OCI-LY3 (cell line): Measurements from ENCODE around the gene RNF4.

Experiments used
- H2AFZ ChIP-seq: fragments of 200-600, 300-600 bp; shearing (Covaris generic); 2 replicates; pipeline ENCODE4 v1.6.0; 2014; ENCODE audit warnings: antibody characterized with exemption, low read depth, low read length
- H3K27ac ChIP-seq: fragments of 200-600, 300-600 bp; sonication (generic); 2 replicates; pipeline ENCODE4 v1.5.1; 2014; ENCODE audit warnings: mild to moderate bottlenecking, low read length, moderate library complexity, mixed read lengths
- H3K27me3 ChIP-seq: fragments of 200-600, 300-600 bp; sonication (generic); 2 replicates; pipeline ENCODE4 v1.6.1; 2014; ENCODE audit warnings: low read depth, low read length, mixed read lengths
- H3K36me3 ChIP-seq: fragments of 200-600, 300-600 bp; sonication (generic); replicated peaks from 2 replicates; pipeline ENCODE3; 2014; ENCODE audit warnings: low read depth, low read length, mixed read lengths
- H3K4me1 ChIP-seq: fragments of 300-600, 200-600 bp; sonication (generic); 2 replicates; pipeline ENCODE4 v1.6.1; 2014; ENCODE audit warnings: low read length, mixed read lengths
- H3K4me2 ChIP-seq: fragments of 200-600, 300-600 bp; sonication (generic); 2 replicates; pipeline ENCODE4 v1.6.1; 2014; ENCODE audit warnings: low read length, mixed read lengths
- H3K4me3 ChIP-seq: fragments of 300-600, 200-600 bp; sonication (generic); 2 replicates; pipeline ENCODE4 v1.5.1; 2014; ENCODE audit warnings: antibody characterized with exemption, mild to moderate bottlenecking, low read length, moderate library complexity
- H3K79me2 ChIP-seq: fragments of 300-600, 200-600 bp; shearing (Covaris generic); 2 replicates; pipeline ENCODE4 v1.6.1; 2014; ENCODE audit warnings: mild to moderate bottlenecking, low read length, mixed read lengths
- H3K9ac ChIP-seq: fragments of 300-600, 200-600 bp; shearing (Covaris generic); 2 replicates; pipeline ENCODE4 v1.6.0; 2014; ENCODE audit warnings: mild to moderate bottlenecking, low read length, moderate library complexity
- H3K9me3 ChIP-seq: fragments of 200-600, 300-600 bp; shearing (Covaris generic); 2 replicates; pipeline ENCODE4 v1.6.1; 2014; ENCODE audit warnings: low read length, mixed read lengths; ENCODE audit not compliant: insufficient read depth
- H4K20me1 ChIP-seq: fragments of 200-600, 300-600 bp; sonication (generic); 2 replicates; pipeline ENCODE4 v1.6.1; 2016; ENCODE audit warnings: low read length, mixed read lengths; ENCODE audit not compliant: insufficient read depth
- CTCF ChIP-seq: fragments of 200-600, 300-600 bp; sonication (generic); IDR thresholded peaks from 2 replicates; pipeline ENCODE4 v1.5.1; 2014; ENCODE audit warnings: antibody characterized with exemption, low read length, low read depth
- EZH2phosphoT487 ChIP-seq: fragments of 200-600 bp; shearing (Covaris generic); IDR thresholded peaks from 2 replicates; pipeline ENCODE4 v1.6.1; 2018; ENCODE audit warnings: antibody characterized with exemption, mixed run types, low read depth

The RNF4 gene

GRCh38 chr4:2457481-2458295 lies 11.2 kb upstream of the RNF4 start:
- H3K36me3 ChIP-seq, result no peaks in the 10 kb centered on the region
- TF ChIP-seq CTCF, result no peak
- no peak for TF ChIP-seq EZH2phosphoT487
- no peaks in the 10 kb centered on the region for H3K79me2 ChIP-seq
- H3K27ac ChIP-seq, result no peak overlapping the region
- H3K4me1 ChIP-seq, result no peaks in the 10 kb centered on the region; the same call in 1 of the 2 replicates
- no peak overlapping the region for H3K9ac ChIP-seq
- no peaks in the 10 kb centered on the region for H3K9me3 ChIP-seq
- no peak overlapping the region for H2AFZ ChIP-seq
- no peaks in the 10 kb centered on the region for H3K27me3 ChIP-seq
- no peaks in the 10 kb centered on the region for H4K20me1 ChIP-seq
- no peak overlapping the region for H3K4me3 ChIP-seq
- no peak overlapping the region for H3K4me2 ChIP-seq

- H3K27ac ChIP-seq, result no peak overlapping the region
- no peak overlapping the region for H3K9ac ChIP-seq
- H3K36me3 ChIP-seq, result no peaks in the 10 kb centered on the region
- no peaks in the 10 kb centered on the region for H3K79me2 ChIP-seq
- H3K9me3 ChIP-seq, result no peaks in the 10 kb centered on the region
- TF ChIP-seq EZH2phosphoT487, result no peak
- TF ChIP-seq CTCF, result no peak
- H3K4me3 ChIP-seq, result no peak overlapping the region
- H3K4me1 ChIP-seq, result no peaks in the 10 kb centered on the region; the same call in 1 of the 2 replicates
- no peaks in the 10 kb centered on the region for H4K20me1 ChIP-seq
- no peaks in the 10 kb centered on the region for H3K27me3 ChIP-seq
- H2AFZ ChIP-seq, result no peak overlapping the region
- no peak overlapping the region for H3K4me2 ChIP-seq
These were observed 10.1 kb upstream of the RNF4 start for GRCh38 chr4:2458546-2459491.

GRCh38 chr4:2459589-2460349 lies 9.1 kb upstream of the RNF4 start:
- Histone ChIP-seq H3K9ac (no peak overlapping the region), H3K36me3 (no peaks in the 10 kb centered on the region), H3K27ac (no peak overlapping the region), H3K4me2 (no peak overlapping the region), H3K4me1 (no peaks in the 10 kb centered on the region; the same call in 1 of the 2 replicates), H2AFZ (no peak overlapping the region), H3K4me3 (no peak overlapping the region), H4K20me1 (no peaks in the 10 kb centered on the region), H3K27me3 (no peaks in the 10 kb centered on the region), H3K9me3 (no peaks in the 10 kb centered on the region), H3K79me2 (no peaks in the 10 kb centered on the region)
- no peak for TF ChIP-seq CTCF
- no peak for TF ChIP-seq EZH2phosphoT487
